Measurements from ENCODE around the gene PLEKHA8.
"Not testable (repeated sequence)": the region's sequence is repeated elsewhere in the genome, so short reads cannot be mapped to it uniquely, and the experiment has no call there.

The PLEKHA8 gene

DNA sequence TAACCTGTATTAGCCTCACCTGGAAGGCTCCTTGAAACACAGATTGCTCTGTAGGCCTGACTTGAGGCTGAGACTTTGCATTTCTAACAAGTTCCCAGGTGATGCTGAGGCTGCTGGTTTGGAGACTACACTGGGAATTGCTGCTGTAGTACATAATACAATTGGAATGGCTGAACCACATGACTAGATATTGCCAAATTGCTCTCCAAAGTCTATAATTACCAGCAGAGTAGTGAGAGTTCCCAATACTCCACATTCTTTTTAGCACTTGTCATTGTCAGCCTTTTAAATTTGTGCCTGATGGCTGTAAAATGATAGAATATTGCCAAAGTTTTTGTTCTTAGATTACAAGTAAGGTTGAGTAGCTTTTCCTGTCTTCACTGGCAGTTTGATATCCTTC, 39.9 kb downstream of the PLEKHA8 start:
- DNase-seq: no peak

DNA sequence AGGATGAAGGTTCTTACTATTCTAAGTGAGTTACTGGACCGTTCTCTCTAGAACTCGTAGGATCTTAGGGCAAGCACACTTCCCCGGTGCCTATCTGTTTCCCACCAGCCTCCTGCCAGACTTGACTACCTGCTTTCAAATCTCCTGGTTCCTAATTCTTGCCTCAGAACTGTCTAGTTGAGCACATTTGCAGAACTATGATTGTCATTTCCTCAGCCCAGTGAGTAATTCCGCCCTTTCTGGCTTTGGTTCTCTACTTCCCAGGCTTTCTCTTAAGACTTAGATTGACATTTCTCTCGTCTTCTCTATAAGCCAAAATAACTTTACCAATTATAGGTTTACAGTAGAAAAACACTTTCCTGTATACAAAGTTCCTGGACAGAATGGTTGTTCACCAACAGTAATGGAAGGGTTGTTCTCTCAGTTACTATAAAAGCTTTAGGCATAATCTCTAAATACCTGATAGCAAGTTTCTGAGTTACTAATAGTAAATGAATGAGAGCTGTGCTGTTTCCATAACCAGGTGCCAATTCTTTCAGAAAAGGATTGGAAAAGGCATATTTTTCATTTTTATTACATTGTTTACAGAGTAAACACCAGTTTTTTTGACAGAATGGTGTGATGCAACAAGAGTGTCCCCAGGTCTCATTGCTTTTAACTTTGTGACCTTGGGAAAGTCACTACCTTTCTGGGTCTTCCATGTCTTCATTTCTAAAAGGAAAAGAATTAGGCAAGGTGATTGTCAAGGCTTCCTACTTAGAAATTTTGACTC, 41.1 kb downstream of the PLEKHA8 start:
- no peak for DNase-seq

DNA sequence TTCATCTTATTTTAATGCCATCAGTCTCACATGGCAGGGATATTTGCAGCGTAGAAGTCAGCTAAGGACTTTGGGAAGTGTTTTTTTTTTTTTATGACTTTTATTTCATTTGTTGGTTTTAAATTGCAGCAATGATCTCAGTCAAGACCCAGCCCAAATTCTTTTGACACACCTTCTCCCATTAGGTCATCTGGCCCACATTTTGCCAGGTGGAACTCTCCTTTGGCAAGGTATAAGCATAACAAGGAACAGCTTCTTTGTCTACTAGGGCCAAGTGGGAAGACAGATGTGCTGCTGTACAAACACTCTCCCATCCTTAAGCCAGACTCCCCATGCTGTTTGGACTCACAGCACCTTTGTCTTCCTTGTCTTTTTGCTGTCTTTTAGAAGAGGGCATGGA, 41.8 kb downstream of the PLEKHA8 start:
- peak; percentile 49 for DNase-seq

DNA sequence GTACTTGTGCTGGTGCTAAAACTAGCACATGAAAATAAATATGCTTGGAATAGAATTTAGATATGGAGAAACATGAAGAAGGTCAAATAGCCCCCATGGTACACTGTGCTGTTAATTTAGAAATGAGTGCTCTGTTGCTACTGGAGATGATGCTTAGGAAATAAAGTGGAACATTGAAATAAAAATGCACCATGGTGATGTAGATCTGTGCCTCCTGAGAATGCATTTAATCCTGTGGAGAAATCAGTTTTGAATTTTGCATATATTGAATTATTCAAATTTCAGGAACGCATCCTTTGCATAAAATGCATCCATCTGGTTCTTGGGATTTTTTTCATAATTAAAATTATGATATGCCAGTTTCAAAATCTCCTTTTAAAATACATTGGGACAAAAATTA, 44.5 kb downstream of the PLEKHA8 start:
- no peak for DNase-seq

DNA sequence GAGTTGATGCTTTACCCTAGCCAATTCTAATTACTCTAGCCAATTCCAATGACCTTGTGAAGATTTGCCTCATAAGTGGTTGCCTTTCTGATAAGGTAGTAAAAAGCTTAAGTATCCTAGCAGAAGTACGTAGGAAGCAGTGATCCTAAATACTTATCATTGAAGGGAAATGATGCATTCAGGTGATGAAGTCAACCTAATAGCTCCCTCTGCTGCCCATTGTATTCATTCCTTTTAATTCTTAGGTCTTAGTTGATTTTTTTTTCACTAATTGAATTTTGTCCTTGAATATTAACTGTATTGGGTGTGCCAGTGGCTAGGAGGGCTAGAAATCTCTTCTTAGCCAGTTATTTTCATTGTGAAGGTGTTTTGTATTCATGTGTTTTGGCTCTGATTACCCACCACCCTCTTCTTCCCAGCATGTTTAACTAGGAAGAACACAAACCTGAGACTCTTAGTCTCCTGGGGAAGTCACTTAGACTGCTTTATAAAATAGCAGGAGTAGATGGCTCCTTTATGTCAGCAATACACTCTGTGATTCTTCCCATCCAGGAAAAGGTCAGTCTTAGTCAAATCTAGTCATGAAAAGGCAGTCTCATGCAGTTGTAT, 46.3 kb downstream of the PLEKHA8 start:
- DNase-seq: no peak

DNA sequence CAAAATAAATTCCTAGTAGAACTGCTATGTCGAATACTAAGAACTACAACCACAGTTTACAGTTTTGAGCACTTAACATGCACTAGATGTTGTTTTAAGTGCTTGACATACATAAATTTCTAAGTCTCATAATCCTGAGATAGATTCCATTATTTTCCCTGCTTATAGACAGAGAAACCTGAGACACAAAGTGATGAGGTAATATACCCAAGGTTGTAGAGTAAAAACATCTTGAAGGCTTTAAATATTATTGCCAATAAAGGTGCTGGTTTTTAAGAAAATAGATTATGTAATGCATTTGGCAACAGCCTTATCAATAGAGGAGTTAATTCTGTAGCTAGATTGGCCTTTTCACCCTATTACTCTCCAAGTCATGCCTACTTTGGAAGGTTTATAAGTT, 48.2 kb downstream of the PLEKHA8 start:
- no peak for DNase-seq

DNA sequence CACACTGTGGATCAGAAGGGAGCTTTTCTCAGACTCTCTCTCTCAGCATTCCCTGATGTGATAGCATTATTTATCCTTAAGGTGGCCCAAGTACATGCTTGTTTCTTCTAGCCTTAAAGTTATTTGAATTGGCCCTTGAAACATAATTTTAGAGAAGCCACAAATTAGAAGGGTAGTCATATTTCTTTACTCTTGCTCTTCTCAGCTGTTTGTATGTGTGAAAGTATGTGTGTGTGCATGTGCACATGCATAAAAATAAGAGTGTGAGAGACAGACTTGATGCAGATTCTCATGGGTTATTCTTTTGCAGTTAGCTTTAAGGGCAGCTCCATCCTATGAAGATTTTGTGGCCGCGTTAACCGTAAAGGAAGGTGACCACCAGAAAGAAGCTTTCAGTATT, 50.1 kb downstream of the PLEKHA8 start:
- no peak for DNase-seq

DNA sequence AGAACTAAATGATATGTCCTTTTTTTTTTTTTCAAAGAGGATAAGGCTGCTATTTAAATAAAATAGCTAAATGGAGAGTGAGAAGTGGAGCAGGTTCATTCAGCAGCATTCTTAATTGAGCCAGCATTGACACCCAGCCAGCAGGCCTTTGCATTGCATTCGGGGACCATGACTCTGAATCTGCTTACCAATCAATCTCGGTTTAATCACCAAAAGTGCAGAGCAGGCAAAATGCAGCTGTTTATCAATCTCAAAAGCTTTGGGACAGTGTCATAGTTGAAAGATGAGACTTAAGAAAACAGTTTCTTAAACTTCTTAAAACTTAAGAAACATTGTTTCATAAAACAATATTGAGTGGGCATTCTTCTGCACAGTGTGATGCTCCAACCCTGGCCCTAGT, 51.7 kb downstream of the PLEKHA8 start:
- DNase-seq: no peak

DNA sequence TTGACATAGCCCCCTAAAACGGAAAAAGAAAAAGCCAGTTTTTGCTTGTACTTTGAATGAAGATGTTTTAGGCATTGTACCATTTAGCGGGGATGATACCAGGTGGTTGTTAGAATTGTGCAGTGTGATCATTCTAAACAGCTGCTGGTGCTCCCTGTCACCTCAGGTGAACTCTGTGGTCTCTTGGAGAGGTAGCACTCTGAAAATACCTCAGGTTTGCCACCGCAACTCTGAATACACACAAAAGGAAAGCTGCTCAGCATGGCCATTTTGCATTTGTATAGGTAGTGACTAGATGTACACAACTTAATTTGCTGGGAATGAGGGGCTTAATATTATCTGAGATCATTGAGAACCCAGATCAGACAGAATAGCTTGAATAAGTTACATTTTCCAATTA, 52.6 kb downstream of the PLEKHA8 start:
- no peak for DNase-seq

DNA sequence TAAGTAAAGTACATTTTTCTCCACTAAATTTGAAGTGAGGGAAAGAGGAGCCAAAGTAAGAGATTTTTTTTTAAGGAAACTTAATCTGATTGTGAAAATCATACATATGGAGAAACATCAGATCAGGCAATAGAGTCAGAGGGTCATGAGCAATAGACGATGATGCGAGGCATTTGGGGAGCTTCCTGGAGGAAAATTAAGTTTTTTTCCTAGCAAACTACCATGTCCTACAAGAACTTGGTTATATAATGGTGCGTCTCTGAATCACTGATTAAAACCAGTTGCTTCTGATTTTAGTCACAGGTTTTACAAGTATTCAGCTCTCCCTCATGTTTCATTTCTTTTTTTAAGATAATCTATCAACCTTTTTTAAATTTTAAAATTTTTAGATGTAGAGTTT, 54.5 kb downstream of the PLEKHA8 start:
- no peak for DNase-seq

DNA sequence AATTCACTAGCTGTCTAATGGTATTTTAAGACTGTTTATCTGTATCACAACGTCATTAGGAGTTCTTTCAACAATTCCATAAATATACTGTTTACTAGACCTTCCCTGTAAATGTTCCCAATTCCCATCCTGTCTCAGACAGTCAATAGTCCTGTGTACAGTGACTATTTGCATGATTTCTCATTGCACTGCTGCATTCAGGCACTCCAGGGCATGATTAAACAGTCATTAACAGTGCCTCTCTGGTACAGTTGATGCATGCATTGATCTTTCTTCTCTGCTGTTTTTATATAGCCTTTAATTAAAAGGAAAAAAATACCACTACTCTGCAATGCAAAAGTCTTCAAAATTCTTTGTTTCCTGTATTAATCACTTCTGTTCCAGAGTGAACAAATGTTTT, 55.1 kb downstream of the PLEKHA8 start:
- DNase-seq: no peak

DNA sequence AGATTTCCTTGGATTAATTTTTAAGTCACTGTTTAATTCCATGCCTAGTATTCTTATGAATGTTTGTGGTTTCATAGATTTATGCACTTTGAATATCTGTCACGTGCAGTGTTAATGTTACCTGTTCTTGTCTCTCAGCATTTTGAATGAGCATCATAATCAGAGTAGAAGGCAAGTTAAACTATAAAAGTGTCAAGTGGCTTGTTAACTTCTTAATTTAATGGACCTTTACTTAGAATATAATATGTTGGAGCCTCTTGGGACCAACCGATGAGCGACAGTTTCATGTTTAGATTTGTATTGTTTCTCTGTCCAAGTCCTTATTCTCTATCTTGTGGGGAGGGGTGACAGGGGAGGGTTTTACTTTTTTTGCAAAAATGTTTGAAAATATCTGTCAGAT, 56.0 kb downstream of the PLEKHA8 start:
- DNase-seq: no peak

DNA sequence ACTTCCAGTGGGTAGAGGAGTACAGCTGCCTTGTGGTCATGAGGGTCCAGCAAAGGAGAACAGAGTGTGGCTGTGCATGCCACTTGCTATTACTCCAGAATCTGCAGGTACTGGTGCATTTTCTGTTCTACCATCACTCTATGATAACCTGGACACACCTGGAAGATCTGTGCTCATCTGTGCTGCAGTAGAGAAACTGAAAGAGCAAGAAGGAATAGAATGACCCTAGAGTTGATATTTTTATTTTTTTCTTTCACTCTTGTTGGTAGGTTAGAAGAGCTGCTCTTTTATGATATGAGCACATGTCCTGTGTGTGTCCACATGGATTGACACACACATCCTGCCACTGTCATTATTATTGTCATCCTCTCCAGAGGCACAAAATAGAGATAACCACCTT, 58.3 kb downstream of the PLEKHA8 start:
- no peak for DNase-seq

DNA sequence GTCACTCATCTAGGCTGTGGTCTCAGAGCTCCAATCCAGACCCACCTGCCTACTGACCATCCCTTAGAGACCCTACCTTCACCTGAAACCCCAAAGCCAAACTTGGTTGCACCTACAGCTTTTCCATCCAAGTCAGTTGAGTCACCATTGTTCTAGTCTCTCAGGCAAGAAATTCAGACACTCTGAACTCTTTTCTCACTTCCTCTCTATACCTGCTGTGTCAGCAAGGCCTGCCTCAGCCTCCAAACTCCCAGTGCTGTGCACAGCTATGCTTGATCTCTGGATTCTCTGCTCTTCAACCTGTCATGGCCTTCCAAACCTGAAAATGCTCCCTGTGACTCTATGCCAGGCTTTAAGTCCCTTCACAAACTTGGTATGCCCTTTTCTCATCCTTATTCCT, 59.2 kb downstream of the PLEKHA8 start:
- no peak for DNase-seq

DNA sequence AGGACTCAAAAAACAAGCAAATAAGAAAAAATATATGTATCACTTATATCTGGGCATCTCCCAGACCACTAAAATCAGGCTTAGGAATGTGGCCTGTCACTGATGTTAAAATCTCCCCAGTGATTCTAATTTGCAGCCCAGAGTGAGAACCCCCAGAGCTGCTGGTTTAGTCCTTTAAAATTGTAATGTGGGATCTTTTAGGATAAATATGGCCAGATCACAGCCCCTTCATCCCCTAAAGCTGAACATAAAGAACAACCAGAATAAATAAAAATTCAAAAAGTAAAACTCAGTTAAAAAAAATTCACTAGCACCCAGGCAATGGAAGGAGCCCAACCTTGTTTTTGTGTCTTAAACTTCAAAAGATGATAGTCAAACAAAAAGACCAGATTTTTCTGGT, 60.1 kb downstream of the PLEKHA8 start:
- DNase-seq: no peak

DNA sequence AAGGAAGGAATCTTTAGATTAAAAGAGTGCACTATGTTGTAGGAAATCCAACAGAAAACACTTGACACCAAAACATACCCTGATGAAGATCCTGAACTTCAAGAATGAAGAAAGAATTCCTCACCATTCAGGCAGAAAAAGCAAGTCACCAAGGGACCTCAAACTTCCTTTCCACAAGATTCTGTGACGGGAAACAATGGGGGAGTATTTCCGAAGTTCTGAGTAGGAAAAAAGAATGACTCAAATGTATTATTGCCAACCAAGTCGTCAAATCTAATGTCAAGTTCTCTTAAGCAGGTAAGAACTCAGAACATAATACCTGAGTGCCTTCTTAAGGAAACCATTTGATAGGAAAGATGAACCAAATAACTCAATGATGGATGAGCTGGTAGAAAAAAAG, 61.9 kb downstream of the PLEKHA8 start:
- no peak for DNase-seq

DNA sequence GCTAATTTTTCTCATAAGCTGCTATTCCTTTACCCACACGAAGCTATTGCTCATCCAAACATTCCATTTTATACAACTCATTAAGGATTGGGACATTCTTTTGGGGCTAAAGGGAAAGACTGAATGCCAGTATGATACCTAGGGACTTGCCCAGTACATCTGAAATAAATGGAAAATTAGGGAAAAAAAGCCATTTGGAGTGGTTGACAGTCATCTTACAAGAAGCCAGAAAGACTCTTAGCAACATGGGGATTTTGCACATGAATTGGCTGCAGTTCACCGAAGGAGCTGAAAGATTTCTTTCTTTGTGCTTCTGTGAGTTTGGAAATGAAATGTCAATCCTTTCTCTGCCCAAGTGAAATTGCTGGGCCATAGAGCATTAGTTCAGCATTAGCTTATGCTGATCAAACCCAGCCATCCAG, 63.3 kb downstream of the PLEKHA8 start:
- DNase-seq: no peak

DNA sequence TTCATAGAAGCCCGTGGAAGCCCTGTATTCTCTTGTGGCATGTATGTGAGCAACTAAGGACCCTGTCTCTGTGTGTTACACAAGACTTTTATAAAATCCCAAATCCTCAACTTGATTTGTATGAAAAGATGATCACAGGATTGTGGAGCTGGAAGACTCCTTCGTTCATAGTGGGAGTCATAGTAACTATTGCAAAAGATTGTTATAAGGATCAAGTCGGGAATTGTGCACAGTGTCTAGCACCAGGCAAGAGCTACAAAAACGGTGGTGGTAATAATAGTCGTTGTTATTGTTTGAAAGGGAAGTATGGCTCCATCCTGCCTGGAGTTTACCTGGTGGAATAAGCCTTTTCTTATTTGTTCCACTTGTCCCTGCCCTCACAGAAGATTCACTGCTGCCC, 63.8 kb downstream of the PLEKHA8 start:
- no peak for DNase-seq

DNA sequence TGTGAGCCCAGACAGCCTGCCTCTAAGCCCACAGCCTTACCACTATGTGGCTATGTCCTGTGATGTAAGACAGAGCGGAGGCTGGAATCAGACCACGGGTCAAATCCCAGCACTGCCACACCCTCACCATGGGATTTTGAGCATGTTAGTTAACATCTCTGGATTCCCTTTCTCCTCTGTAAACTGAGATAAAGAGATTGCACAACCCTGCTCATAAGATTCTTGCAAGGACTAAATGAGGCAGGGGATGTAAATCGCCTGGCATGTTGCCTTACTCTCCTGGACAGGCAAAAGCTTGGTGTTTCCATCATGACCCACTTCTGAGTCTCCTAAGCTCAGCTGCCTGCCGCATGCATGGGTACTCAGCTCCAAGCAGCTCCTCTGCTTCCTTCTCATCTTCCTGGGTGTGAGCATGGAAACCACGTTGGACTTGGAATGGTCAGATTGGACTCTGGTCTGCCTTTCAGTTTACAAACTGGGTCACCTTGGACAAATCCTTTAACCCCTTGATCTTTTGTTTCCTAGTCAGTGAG, 65.3 kb downstream of the PLEKHA8 start:
- no peak for DNase-seq

DNA sequence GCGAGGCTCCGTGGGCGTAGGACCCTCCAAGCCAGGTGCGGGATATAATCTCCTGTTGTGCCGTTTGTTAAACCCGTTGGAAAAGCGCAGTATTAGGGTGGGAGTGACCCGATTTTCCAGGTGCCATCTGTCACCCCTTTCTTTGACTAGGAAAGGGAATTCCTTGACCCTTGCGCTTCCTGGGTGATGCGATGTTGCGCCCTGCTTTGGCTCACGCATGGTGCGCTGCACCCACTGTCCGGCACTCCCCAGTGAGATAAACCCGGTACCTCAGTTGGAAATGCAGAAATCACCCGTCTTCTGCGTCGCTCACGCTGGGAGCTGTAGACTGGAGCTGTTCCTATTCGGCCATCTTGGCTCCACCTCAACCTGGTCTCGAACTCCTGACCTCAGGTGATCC, 70.4 kb downstream of the PLEKHA8 start:
- DNase-seq: not testable (repeated sequence)

DNA sequence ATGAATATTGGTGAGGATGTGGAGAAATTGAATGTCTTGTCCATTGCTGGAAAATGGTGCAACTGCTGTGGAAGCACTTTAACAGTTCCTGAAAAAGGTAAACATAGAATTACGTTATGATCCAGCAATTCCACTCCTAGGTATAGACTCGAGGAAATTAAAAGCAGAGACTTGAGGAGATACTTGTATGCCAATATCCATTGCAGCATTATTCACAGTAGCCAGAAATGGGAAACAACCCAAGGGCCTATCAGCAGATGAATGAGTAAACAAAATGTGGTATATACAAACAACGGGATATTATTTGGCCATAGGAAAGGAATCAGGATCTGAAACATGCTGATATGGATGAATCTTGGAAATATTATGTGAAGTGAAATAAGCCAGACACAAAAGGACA, 74.1 kb downstream of the PLEKHA8 start:
- no peak for DNase-seq

DNA sequence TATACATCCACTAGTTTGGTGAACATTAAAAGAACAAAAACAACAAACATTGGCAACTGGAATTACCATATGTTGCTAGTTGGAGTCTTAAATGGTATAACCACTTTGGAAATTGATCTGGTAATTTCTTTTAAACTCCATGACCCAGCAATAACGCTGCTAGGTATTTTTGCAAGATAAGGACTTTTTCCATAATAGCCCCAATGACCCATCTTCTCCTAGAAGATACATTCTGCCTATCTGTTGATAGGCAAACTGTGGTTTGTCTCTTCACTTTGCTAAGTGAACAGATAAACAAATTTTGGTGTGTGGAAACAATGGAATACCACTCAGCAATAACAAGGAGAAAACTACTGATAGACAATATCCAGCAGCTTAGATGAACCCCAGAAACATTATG, 75.9 kb downstream of the PLEKHA8 start:
- no peak for DNase-seq

DNA sequence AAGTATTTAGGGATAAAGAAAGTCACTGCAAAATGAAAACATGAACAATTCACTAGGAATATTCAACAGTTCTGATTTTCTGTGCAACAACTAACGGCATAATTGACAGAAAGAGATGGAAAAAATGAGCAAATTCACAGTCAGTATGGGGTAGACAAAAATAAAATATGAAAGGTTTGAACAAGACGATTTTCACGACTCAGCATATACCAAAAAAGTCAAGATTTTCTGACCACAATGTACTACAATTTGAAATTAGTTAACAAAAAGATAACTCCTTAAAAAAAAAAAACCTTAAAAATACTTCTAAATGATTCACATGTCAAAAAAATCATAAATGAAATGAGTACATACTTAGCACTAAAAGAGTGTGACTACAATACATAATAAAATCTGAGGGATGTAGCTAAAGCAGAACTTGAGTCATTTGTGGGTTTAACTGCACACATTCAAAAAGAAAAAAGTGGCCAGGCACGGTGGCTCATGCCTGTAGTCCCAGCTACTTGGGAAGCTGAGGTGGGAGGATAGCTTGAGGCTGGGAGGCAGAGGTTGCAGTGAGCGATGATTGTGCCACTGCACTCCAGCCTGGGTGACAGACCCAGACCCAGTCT, 84.0 kb downstream of the PLEKHA8 start:
- no peak for DNase-seq

DNA sequence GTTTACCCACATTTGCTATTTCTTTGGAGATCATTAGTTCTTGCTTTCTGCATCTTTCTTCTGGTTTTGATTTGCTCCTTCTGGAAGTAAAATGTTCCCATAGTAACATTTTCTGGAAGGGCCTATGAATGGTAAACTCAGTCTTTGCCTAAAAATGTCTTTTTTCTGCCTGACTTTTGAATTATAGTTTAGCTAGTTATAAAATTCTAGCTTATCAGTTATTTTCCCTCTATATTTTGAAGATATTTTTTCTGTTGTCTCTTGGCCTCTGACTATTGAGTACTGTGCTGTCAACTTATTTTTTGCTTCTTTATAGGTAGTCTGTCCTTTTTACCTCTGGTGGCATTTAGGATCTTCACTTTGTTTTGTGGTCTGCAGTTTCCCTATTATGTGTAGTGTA, 84.9 kb downstream of the PLEKHA8 start:
- DNase-seq: no peak
